GM18907 (cell line): ENCODE results near the gene NKAIN4.

Experiments
- ATAC-seq: cut with Tn5 transposase; IDR thresholded peaks from one replicate; pipeline ENCODE4 v1.9.1; 2021; ENCODE audit warnings: mild to moderate bottlenecking, moderate library complexity; ENCODE audit not compliant: unreplicated experiment

Gene NKAIN4

DNA sequence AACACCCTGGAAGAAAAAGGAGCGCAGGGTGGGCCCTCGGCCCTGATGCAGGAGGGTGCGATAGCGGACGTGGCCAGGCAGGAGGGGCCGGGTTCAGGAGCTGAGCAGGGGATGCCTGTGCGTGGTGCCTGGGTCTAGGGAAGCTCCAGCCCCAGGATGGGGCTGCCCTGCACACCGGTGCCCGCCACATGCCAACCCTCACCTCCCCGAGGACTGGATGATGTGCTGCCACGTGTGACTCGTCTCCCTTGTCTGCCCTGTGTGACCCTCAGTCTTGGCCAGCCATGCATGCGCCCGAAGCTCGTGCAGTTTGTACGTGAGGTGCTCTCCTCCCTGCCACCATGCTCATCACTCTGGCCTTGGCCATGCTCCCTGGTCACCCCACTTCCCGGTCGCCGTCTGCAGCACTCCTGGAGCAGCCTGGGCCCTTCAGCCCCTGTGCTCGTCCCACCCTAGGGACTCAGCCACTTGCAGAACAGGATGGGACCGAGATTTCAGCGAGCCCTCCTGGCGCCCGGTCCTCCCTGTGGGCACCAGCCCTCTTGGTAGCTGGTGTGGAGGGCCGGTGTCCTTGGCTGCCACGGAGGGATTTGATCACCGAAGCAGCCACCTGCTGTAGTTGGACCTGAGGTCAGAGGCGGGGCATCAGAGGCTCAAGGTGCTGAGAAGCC, 34.5 kb upstream of the NKAIN4 start:
- no peak for ATAC-seq

DNA sequence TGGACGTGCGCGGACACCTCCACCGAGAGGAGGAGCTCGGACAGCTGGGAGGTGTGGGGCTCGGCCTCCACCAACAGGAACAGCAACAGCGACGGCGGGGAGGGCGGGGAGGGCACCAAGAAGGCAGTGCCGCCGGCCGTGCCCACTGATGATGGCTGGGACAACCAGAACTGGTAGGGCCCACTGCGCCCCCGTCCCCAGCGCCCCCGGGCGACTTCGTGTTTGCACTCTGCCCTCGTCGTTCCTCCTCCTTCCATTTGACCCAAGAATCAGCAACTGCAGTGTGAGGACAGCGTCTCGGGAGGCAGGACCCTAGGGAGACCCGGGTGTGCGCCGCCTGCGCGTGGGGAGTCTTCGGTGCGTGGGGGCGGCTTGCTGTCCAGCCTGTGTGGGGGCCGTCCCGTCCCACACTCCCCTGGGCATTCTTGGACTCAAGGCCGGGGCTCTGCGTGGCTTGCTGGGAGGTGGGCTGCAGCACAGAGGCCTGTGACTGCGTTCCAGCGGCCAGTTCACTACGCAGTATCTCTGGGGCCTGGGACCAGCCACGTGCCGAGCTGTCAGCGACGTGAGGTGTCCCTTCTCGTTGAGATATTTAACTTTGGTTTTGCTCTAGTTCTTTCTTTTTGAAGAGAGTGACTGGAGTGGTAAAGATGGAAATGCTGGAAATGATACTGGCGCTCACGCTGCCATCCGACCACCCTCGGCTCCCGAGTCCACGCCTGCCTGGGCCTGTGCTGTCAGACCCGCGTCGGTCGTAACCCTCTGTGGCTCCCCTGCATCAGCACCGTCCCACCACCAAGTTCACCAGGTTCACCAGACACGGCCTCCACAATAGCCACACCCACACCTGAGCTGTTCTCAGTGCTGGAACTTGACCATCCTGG, 33.7 kb upstream of the NKAIN4 start:
- no peak for ATAC-seq

DNA sequence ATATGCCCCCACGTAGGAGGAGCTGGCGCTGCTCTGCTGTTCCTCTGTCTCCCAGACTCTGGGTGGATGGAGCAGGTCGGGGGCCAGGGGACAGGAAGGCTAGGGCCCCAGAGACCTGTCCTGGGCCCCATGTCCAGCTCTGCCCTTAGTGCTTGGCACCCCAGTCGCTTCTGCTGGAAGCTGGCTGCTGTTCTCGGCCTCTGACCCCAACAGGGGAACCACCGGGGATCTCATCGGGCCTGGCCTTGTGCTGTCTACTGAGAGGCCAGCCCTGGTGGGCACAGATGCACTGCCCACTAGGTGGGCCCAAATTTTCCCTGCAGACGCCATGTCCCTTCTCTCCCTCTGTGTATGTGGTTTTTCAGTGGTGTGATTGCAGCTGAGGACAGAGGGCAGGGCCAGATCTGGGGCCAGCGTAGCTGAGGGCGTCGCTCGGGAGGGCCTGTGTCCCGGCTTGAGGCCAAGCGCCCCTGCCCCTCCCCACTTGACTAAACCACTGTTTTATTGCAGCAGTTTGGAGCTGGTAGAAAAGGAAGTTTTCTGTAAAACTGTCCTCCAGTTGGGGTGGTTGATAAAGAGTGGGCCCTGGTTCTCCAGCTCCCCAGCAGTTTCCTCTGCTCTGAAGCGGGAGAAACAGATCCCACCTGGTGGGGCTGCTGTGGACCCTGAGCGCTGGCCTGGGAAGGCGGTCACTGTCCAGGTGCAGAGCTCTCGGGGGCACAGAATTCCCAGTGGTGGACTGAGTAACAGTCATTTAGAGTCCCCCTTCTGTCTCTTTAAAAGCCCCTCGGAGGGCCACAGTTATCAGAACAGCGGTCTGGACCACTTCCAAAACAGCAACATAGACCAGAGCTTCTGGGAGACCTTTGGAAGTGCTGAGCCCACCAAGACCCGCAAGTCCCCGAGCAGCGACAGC, 32.8 kb upstream of the NKAIN4 start:
- ATAC-seq, result no peak

DNA sequence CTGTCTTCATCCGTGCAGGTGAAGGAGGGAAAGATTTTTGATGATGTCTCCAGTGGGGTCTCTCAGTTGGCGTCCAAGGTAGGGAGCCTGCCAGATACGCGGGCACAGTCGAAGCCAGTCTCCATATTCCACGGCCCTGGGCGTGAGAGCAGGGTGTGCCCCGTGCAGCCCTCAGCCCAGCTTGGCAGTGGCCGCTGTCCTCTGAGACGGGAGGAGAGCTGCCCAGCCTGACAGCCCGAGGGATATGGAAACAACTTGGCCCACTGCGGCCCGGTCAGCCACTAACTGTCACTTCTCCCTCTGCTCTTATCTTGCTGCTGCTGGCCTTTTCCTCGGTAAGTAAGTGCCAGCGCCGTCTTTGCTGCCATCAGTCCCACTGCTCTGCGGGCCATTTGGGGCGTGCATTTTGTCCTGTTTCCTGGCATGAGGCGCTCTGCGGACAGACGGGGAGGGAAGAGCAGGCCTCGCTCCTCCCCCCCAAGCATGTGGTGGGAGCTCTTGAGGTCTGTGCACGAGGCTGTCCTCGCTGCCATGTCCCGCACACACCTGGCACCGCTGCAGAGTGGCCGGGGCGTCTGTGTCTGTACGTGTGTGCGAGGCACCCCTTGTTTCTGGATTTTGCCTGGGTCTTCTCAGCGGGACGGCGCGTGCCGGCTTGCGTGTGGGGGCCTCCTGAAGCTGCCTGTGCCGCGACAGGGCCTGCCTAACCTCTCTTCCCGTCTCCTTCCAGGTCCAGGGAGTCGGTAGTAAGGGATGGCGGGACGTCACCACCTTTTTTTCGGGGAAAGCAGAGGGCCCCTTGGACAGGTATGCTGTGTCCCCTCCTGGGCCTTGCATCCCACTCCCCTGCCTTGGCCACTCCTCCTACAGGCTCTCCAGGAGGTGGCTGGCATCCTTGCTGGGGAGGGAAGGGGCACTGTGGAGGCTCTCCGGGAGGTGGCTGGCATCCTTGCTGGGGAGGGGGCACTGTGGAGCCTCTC, 31.7 kb upstream of the NKAIN4 start:
- ATAC-seq, result no peak

DNA sequence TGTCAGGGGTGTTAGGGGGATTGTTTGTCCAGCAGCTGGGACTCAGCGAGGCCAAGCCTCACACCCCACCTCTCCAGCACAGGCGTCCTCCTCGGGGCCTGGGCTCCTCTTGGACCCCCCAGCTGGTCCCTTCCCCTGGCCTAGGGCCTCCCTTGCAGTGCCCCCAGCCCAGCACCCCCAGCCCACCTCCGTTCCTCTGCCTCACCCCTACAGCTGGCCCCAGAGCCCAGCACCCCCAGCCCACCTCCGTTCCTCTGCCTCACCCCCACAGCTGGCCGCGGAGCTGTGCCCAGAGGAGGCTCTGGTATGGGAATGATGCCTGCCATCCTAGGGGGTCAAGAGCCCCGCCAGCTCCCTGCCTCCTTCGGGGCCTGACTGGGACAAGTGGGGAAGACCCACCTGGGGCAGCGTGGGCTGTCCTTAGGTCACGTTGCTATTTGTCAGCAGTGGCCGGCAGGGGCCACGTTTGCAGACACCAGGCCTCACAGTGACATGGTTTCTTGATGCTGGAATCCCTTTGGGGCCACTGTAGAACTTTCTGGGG, 30.8 kb upstream of the NKAIN4 start:
- no peak for ATAC-seq

DNA sequence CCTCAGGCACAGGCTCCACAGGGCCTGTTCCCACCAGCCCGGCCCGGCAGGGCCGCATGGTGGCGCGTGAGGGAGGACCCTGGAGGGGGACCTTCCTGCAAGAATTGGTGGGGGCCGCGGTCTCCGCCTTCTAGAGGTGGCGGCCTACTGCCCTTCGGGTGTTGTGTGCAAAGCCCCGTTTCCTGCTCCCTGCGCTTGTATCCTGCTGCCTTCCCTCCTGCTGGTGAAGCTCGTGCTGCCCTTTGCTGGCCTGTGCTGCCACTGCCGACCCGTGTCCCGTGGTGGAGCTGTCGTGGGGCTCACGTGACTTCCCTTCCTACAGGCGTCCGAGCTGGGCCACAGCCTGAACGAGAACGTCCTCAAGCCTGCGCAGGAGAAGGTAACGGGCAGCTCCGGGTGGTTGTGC, 30.3 kb upstream of the NKAIN4 start:
- no peak for ATAC-seq

DNA sequence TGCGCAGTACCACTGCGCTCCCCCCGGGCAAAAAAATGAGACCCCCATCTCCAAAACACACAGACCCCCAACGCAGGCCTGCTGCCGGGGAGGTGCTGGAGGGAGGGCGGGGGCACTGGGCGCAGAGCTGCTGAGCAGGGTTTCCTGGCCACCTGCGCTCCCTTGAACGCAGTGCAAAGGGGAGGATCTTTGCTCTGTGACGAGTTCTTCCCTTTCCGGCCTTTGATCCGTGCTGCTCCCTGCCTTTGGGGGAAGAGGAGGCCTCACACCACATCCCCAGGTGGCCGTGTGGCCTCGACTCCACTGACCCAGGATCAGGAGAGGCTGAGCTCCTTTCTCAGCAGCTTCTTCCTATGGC, 29.8 kb upstream of the NKAIN4 start:
- no peak for ATAC-seq

DNA sequence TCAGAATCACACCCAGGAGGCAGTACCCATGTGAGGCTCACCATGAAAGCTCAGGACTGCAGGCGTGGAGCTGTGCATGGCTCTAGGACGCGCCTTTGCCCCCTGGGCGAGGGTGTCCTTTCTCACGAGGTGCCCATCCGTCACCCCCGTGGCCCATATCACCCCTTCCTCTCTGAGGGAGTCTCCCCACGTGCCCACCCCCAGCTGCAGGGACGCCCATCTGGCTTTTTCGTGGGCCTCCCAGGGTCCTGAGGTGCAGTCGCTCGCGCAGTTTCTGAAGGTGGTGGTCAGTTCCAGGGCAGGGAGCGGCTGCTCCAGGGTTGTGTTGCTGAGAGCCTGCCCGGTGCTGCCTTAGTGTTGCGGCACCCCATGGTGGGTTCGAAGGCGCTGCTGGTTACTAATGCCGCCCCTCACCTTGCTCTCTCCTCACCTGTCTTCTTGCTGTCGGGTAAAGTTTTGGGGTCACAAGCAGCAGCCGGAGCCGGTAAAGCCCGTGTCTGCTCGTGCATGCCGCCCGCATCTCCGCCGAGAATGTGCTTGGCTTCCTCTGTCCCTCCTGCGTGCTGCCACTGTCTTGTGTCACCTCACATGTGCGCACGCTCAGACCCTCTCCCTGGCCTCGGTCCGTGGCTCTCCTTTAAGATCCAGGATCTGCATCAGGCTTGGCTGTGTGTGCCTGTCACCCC, 29.3 kb upstream of the NKAIN4 start:
- no peak for ATAC-seq

DNA sequence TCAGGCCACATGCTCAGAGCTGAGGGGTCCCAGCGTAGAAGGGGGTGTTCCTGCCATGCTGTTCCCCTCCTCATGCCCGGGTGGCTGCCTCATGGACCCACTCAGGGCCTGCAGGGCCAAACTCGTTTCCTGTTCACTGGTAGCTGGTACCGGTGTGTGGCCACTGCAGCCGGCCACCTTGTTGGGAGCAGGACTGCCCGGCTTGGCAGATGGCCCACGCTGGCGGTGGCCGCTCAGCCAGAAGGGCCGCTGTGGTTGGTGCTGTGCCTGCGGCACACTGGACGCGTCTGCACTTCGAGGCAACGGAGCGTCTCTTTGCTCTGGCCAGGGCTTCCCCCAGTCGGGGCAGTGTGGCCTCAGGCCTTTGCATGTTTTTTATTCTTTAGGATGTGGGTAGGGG, 28.7 kb upstream of the NKAIN4 start:
- no peak for ATAC-seq

DNA sequence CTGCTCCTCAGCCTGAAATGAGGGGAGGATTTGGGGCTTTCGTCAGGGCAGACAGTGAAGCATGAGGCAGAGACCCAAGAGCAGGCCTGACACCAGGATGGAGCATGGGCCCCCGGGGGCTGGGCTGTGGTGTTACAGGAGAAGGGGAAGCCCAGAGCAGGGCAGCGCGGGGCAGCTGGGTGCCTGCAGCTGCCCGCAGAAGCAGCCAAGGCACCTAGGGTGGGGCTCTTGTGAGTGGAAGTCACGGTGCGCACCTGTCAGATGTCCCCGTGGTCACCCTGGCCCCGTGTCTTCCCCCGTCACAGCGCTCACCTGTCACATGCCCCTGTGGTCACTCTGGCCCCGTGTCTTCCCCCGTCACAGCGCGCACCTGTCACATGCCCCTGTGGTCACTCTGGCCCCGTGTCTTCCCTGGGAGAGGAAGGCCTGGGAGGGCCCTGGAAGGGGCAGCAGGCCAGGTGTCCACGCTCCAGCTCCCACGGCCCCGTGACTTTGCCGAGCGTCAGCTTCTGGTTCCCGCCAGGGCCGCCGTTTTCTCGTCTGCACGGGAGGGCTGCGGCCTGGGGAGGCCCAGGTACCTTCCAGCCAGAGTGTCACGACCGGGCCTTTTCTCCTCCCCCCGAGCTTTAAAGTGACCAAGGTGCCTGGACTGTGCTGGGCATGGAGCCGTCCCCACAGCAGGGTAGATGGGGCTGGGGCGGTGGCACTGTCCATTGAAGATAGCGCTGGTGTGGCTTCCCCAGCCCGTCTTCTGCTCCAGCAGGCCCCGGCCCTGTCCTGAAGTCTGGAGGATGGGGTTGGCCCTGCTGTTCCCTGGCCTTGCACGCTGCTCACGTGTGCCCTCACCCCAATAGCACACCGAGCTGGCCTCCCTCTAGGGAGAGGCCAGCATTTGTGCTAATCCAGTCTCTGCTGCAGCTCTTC, 27.7 kb upstream of the NKAIN4 start:
- no peak for ATAC-seq

DNA sequence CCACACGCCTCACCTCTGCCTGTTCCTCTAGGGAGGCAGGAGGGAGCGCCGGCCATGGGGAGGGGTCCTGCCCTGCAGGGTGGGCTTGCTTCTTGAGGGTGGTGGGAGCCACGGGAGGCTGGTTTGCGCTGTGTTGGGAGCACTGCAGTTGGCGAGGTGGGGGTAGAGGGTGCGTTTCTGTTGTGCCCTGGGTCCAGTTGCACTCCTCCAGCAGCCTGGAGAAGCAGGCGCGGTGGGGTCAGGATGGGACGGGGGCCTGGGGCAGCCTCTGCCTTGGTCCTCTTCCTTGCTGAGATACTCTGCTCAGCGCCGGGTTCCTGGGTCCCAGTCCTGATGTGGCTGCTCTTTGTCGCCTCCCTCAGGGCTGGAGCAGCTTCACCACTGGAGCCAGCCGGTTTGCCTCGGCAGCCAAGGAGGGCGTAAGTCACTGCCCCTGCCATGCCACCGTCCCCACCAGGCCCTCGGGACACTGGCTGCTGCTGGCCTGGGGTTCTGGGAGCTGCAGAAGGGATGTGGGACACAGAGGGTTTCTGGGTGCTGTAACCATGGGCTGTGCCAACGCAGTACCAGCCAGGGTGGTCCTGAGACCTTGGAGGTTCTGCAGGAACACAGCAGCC, 26.8 kb upstream of the NKAIN4 start:
- no peak for ATAC-seq

DNA sequence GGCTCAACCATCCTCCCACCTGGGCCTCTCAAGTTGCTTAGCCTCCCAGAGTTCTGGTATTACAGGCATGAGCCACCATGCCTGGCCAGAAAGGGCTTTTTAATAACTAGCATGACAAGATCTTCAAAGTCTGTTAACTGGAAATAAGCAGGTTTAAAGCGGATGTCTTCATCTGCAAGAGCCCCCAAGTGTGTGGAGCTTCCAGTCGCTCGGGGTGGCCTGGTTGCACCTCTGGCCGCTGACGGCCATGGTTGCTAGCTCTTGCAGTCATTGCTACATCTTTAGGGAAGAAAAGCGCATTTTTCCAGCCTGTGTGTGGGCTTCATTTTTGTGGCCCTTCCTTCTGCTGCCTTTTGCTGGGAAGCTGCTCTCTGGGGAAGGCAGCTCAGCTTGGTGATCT, 26.1 kb upstream of the NKAIN4 start:
- ATAC-seq, result no peak

DNA sequence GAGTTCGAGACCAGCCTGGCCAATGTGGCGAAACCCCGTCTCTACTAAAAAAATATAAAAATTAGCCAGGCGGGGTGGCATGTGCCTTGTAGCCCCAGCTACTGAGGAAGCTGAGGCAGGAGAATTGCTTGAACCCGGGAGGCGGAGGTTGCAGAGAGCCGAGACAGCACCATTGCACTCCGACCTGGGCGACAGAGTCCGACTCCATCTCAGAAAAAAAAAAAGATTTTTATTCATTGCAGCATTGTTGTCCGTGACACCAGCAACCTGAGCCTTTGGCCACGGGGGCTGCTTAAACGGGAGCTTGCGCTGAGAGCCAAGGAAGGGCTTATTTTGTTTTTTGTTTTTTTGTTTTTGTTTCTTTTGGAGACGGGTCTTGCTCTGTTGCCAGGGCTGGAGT, 25.7 kb upstream of the NKAIN4 start:
- no peak for ATAC-seq

DNA sequence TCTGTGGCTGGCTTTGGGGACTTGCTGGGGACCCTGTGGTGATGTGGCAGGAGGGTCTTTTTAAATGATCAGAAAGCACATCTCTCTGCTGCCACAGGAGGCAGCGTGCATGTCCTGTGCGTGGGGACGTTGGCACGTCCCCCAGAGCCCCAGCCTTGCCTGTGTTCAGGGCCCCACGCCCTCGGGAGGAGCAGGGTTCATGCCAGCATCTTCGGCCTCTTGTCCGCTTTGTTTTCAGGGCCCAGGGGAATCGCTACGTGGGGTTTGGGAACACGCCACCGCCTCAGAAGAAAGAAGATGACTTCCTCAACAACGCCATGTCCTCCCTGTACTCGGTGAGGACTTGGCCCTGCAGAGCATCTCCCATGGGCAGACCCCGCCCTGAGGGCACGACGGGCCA, 24.4 kb upstream of the NKAIN4 start:
- ATAC-seq, result no peak

DNA sequence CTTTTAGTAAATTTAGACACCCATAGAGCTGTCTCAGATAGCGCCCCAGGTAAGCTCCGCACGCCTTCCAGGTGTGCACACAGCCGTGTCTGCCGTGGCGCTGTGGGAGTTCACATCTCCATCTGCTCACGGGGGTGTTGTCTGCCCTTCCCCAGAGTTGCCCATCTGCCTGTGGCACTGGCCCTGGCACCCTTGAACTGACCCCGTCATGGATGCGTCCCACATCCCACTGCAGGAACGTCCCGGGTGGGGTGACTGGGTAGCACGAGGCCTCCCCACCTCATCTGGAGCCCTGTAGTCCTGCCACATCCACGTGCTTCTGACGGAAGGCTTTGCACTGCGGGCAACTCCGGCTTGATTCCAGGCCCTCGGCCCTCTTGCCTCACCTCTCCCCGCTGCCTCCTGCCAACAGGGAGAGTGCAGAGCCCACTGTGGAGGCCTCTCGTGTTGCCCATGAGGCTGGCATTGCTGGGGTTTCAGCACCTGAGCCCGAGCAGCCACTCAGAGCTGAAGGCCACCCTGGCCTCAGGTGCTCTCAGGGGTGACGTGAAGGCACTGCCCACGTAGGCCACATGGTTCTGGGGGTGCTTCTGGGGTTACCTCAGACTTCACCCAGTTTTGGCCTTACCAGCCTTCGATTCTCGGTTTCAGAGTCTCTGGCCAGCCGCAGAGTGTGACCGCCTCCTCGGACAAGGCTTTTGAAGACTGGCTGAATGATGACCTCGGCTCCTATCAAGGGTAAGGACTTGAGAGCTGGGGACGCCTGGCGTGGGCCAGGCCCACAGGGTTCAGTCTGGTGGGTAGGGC, 23.4 kb upstream of the NKAIN4 start:
- no peak for ATAC-seq

DNA sequence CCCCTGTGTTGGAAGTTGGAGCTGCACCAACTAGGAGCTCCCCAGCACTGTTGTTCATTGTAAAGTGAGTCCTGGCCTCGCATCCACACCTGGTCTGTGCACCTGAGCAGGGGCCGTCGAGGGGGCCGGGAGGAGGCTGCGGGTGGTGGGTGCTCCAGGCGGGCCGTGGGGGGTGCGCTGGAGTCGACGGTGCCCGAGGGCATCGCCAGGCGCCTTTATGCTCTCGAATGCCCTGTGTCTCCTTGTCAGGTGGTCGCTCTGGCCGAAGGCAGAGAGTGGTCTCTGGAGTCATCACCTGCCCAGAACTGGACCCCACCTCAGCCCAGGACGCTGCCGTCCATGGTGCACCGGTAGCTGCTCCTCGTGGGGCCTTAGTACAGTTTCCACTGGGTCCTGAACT, 22.7 kb upstream of the NKAIN4 start:
- no peak for ATAC-seq

DNA sequence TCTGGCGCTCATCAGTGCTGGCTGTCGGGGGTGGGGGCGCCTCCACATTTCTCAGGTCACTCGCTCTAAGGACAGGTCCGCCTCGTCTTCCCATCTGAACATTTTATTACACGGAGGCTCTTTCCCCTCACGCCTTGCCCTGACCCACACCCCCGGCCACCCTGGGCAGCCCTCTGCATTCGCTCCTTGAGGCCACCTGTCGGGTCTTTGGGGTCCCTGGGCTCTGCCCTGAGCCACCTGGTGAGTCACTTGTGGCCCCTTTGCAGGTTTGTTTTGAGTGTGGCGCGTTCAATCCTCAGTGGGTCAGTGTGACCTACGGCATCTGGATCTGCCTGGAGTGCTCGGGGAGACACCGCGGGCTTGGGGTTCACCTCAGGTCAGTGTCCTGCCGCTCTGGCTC, 21.6 kb upstream of the NKAIN4 start:
- ATAC-seq, result no peak
